ENCODE measurements around the gene SMARCD3. TPM values are rescaled to one million over a fixed set of nuclear protein-coding genes. Genes with fewer than 3 reads are reported as not detected.
A peak's percentile ranks its signal among the peaks of the same experiment; 100 is the strongest.

SMARCD3 gene
- total and polyA plus RNA-seq, 2 of the 4 experiments (the other 2 are of a cell fraction), result 37.5 to 48.5 TPM

DNA sequence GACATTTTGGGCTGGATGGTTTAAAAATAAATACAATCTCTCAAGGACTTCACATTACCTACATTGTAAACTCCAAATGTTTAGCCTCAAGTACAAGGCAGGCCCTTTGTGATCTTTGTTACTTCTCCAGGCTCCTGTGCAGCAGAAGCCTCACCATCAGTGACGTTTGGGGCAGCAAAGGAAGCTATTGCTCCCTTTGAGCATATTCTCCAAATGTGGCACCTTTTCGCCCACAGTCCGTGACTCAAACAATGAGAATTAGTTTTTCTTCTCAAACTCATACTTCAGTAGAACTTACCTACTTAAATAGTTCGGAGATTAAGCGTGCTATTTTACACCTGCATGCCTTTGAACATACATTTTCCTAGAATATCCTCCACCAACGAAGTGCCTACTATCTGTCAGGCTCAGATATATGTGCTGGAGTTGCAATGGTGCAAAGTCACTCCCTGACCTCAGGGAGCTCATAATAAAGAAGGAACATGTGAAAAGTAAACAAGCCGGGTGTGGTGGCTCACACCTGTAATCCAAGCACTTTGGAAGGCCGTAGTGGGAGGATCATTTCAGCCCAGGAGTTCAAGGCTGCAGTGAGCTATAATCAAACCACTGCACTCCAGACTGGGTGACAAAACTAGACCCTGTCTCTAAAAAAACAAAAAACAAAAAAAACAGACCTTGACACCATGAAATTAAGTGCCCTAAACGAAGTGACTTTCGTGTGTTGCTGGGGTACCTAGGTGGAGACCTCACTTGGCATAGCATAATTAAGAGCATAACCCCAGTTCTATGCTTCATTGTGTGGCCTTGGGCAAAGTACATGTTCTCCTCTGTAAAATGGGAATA, 20.2 kb downstream of the SMARCD3 start:
- Histone ChIP-seq H3K23ac (ENCODE audit: low read depth, low read length) (0 out of 2 replicates have a peak overlapping the region, but pooled peaks have one; percentile 0), H3K27ac (ENCODE audit: insufficient read depth, low read length) (peak overlapping the region; percentile 8; the same call in 1 of the 2 replicates), H3K79me1 (ENCODE audit: low read depth in 1 of 2, low read length in 2 of 2) (peaks cover 15 to 40% of the 10 kb centered on the region in 2 experiments), H2AK9ac (replicated peaks; ENCODE audit: low read depth, low read length, poor library complexity) (peak overlapping the region; percentile 3), H3K9me1 (ENCODE audit: insufficient read depth, low read length) (peaks cover 4% of the 10 kb centered on the region), H3K36me3 (ENCODE audit: control insufficient read depth, insufficient read depth, low read length) (peaks cover 17% of the 10 kb centered on the region), H4K20me1 (ENCODE audit: insufficient read depth, low read length) (peaks cover 5% of the 10 kb centered on the region), H2BK5ac (ENCODE audit: low read depth, low read length, poor library complexity, severe bottlenecking) (no peak overlapping the region), H4K8ac (ENCODE audit: low read depth in 2 of 2, low read length in 2 of 2) (peak overlapping the region; percentile 93 to 98), H3K4me2 (ENCODE audit: low read depth, low read length) (peak overlapping the region; percentile 83), H3K4ac (ENCODE audit: low read depth, low read length) (peak overlapping the region; percentile 28; the same call in 1 of the 2 replicates), H3K9ac (ENCODE audit: low read depth, low read length) (peak overlapping the region; percentile 95), H3K4me3 (ENCODE audit: insufficient read depth, low read depth, low read length) (peak overlapping the region; percentile 85; the same call in 1 of the 2 replicates), H2AFZ (replicated peaks; ENCODE audit: low read length, poor library complexity) (peak overlapping the region; percentile 44), H2BK120ac (ENCODE audit: low read depth, low read length) (no peak overlapping the region), H2BK15ac (ENCODE audit: low read depth, low read length) (no peak overlapping the region), H3K18ac (ENCODE audit: low read depth, low read length) (no peak overlapping the region), H4K5ac (ENCODE audit: low read depth, low read length) (peak overlapping the region; percentile 56), H2BK20ac (ENCODE audit: low read depth, low read length) (no peak overlapping the region), H2AK5ac (ENCODE audit: low read depth, low read length) (no peak overlapping the region), H3K27me3 (ENCODE audit: control insufficient read depth, insufficient read depth, low read length) (no peaks in the 10 kb centered on the region), H3K56ac (ENCODE audit: extremely low read depth, insufficient read depth, low read length) (peak overlapping the region; percentile 63; the same call in 1 of the 2 replicates), H3K9me3 (ENCODE audit: control insufficient read depth, insufficient read depth, low read length) (no peaks in the 10 kb centered on the region), H3K4me1 (ENCODE audit: control insufficient read depth, insufficient read depth, low read length) (peaks cover 11% of the 10 kb centered on the region), H4K91ac (ENCODE audit: insufficient read depth, low read depth, low read length) (peak overlapping the region; percentile 55; the same call in 1 of the 2 replicates), H3K14ac (replicated peaks; ENCODE audit: low read depth, low read length) (no peak overlapping the region)
- CTCF ChIA-PET, result no interaction called here
- dilution Hi-C loops (cut with HindIII; ENCODE audit: low sequenced_read_pairs, unreplicated experiment) (no loop called here), in situ Hi-C loops (cut with MboI; ENCODE audit: low sequenced_read_pairs) (no loop called here), intact Hi-C loops (cut with micrococcal nuclease) (no loop called here)
- no TSS peak for BruUV-seq (replicated peaks)
- no peak for ATAC-seq (ENCODE audit: low read depth)
- DNase-seq, result no peak
- POLR2A ChIA-PET (ENCODE audit: unreplicated experiment), result interaction anchor here (0.6 kb wide), 2 partner anchors 11 to 15 kb away, joined by 3 read pairs; no protein-coding TSS in a partner anchor
- WGBS, 2 experiments (ENCODE audit: extremely low coverage in 2 of 2, insufficient read length in 1 of 2), result 74% methylated on average over 3 of the region's 10 CpGs; no CpG with 5 or more reads in 1 of the 2 experiments
- TF ChIP-seq, protein P1, sequence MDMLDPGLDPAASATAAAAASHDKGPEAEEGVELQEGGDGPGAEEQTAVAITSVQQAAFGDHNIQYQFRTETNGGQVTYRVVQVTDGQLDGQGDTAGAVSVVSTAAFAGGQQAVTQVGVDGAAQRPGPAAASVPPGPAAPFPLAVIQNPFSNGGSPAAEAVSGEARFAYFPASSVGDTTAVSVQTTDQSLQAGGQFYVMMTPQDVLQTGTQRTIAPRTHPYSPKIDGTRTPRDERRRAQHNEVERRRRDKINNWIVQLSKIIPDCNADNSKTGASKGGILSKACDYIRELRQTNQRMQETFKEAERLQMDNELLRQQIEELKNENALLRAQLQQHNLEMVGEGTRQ (IDR thresholded peaks at IDR 0.05; ENCODE audit: low read depth, low read length), result no peak
- no peak for TF ChIP-seq MAFK (IDR thresholded peaks at IDR 0.05; ENCODE audit: low read depth, low read length)
